ENCODE results near the gene ZNF526. TPM values are rescaled to one million over a fixed set of nuclear protein-coding genes. Genes with fewer than 3 reads are reported as not detected.

Gene ZNF526
- total and polyA plus RNA-seq, 7 donors: 2.2 to 6.8 (median 3.9) TPM

DNA sequence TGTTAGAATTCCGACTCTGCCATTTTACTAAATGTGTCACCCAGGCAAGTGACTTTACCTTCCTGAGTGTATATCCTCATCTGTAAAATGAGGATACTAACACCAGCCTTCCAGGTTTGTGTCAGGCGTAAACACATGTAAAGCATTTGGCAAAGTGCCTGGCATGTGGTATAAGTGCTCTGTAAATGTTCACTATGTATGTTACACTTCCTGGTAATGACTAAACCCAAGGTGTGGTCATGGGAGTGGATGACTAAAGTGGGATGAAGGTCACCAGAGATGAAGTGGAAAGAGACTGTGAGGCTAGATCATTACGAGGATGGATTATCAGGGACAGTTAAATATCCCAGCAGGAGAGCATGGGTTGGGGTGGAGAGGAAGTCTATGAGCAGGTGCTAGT, 28.3 kb upstream of the ZNF526 start:
- Histone ChIP-seq H3K27me3 (no peaks in the 10 kb centered on the region), H3K9me3 (peaks cover 0 to 2% (median 0%) of the 10 kb centered on the region in 4 donors), H3K4me1 (no peaks in the 10 kb centered on the region), H3K27ac (no peak overlapping the region), H3K36me3 (no peaks in the 10 kb centered on the region), H3K4me3 (no peak overlapping the region)
- DNase-seq: no peak
- intact Hi-C loops (cut with DNase I): no loop called here
- 11 to 61% methylated on average over 3 of the region's 3 CpGs for WGBS, 2 donors
- TF ChIP-seq, protein P1, sequence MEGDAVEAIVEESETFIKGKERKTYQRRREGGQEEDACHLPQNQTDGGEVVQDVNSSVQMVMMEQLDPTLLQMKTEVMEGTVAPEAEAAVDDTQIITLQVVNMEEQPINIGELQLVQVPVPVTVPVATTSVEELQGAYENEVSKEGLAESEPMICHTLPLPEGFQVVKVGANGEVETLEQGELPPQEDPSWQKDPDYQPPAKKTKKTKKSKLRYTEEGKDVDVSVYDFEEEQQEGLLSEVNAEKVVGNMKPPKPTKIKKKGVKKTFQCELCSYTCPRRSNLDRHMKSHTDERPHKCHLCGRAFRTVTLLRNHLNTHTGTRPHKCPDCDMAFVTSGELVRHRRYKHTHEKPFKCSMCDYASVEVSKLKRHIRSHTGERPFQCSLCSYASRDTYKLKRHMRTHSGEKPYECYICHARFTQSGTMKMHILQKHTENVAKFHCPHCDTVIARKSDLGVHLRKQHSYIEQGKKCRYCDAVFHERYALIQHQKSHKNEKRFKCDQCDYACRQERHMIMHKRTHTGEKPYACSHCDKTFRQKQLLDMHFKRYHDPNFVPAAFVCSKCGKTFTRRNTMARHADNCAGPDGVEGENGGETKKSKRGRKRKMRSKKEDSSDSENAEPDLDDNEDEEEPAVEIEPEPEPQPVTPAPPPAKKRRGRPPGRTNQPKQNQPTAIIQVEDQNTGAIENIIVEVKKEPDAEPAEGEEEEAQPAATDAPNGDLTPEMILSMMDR (IDR thresholded peaks at IDR 0.05): no peak
- TF ChIP-seq EP300 (IDR thresholded peaks at IDR 0.05) (no peak), POLR2AphosphoS5 (IDR thresholded peaks at IDR 0.05) (no peak)

DNA sequence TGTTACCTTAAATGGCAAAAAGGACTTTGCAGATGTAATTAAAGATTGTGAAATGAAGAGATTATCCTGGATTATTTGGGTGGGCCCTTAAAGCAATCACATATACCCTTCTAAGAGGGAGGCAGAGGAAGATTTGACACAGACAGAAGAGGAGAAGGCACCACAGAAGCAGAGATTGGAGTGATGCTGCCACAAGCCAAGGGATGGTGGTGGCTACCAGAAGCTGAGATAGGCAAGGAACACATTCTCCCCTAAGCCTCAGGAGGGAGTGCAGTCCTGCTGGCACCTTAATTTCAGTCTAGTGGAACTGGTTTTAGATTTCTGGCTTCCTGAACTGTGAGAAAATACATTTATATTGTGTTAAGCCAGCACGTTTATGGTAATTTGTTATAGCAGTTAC, 26.8 kb upstream of the ZNF526 start:
- no peak overlapping the region for H3K4me3 ChIP-seq
- H3K27ac ChIP-seq: no peak overlapping the region
- H3K4me1 ChIP-seq: no peaks in the 10 kb centered on the region
- TF ChIP-seq EP300 (IDR thresholded peaks at IDR 0.05) (no peak), POLR2AphosphoS5 (IDR thresholded peaks at IDR 0.05) (no peak), POLR2A (IDR thresholded peaks at IDR 0.05) (no peak)
- TF ChIP-seq, protein P1 (IDR thresholded peaks at IDR 0.05): no peak
- intact Hi-C loops (cut with DNase I): no loop called here
- H3K36me3 ChIP-seq: peaks cover 0 to 3% (median 0%) of the 10 kb centered on the region in 4 donors
- 48 to 79% methylated on average over 1 of the region's 1 CpG for WGBS, 2 donors
- H3K27me3 ChIP-seq: no peaks in the 10 kb centered on the region
- no peak for DNase-seq
- peaks cover 0 to 2% (median 0%) of the 10 kb centered on the region in 4 donors for H3K9me3 ChIP-seq

DNA sequence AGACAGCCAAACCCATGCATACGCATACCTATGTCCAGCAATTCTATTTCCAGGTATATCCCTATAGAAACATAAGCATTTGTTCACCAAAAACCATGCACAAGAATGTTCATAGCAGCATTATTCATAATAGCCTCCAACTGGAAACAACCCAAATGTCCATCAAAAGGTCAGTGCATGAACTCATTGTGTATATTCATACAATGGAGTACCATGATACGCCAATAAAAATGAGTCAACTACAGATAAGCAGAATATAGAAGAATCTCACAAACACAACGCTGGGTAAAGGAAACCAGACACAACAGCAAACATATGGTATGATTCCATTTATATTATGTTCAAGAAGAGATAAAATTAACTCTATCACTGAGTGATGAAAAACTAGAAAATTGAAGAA, 26.4 kb upstream of the ZNF526 start:
- TF ChIP-seq POLR2AphosphoS5 (IDR thresholded peaks at IDR 0.05) (no peak), POLR2A (IDR thresholded peaks at IDR 0.05) (no peak), EP300 (IDR thresholded peaks at IDR 0.05) (no peak)
- TF ChIP-seq, protein P1 (IDR thresholded peaks at IDR 0.05): no peak
- intact Hi-C loops (cut with DNase I): no loop called here

DNA sequence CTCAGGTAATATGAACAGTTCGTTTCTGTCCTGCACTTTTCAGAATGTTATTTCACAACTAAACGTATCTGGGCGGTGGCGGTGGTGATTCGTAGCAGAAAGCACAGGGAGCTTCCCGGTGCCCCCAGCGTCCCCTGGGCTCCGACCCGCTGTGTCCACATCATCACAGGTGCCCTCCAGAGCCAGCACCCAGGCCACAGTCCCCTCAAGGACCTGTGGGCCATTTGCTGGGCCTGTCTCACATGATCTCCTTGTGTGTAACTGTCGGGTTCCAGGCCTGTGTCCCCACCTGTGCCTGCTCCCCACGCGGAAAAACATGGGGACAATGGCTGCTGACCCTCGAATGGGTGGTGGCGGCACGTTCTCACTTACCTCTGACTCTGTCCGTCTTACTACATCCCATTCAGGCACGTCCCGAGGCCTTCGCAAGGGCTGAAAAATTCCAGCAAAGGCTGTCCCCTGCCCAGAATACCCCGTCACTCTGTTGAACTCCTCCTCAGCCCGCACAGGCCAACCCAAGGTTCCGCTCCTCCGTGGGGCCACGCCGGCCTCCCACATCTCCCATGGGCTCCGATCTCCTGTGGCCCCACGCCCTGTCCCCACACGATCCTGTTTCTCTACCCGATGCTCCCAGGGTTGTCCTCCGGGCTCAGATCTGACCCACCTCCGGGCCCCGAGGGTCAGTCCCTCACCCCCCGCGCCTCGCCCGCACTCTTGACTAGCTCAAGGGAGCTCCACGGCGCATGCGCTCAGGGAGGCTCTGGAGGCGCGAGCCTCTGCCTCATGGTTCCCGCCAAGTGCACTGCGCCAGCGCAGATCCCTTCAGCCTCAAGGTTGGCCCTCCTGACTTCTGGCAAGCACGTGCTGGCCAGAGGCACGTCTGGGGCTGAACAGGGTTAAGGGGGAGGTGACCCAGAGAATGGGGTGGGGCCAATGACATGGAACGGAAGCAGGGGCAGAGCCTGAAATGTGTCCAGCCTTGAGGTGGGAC, 23.8 kb upstream of the ZNF526 start:
- no peak overlapping the region for H3K4me3 ChIP-seq
- intact Hi-C loops (cut with DNase I): no loop called here
- H3K9me3 ChIP-seq: peaks cover 0 to 2% (median 0%) of the 10 kb centered on the region in 4 donors
- TF ChIP-seq POLR2A (IDR thresholded peaks at IDR 0.05) (no peak), POLR2AphosphoS5 (IDR thresholded peaks at IDR 0.05) (no peak), EP300 (IDR thresholded peaks at IDR 0.05) (no peak)
- TF ChIP-seq, protein P1 (IDR thresholded peaks at IDR 0.05): no peak
- no peaks in the 10 kb centered on the region for H3K27me3 ChIP-seq
- H3K27ac ChIP-seq: no peak overlapping the region
- WGBS, 2 donors: 93 to 94% methylated on average over 47 of the region's 47 CpGs
- DNase-seq: no peak
- peaks cover 10 to 33% (median 11%) of the 10 kb centered on the region in 4 donors for H3K36me3 ChIP-seq
- peaks cover 0 to 5% (median 0%) of the 10 kb centered on the region in 4 donors for H3K4me1 ChIP-seq

More for the DNA sequence above, 26.4 kb upstream of the ZNF526 start:
- Histone ChIP-seq H3K4me1 (no peaks in the 10 kb centered on the region), H3K36me3 (peaks cover 0 to 7% (median 3%) of the 10 kb centered on the region in 4 donors), H3K27me3 (no peaks in the 10 kb centered on the region), H3K27ac (no peak overlapping the region), H3K9me3 (peaks cover 0 to 2% (median 0%) of the 10 kb centered on the region in 4 donors), H3K4me3 (no peak overlapping the region)
- 38 to 72% methylated on average over 3 of the region's 3 CpGs for WGBS, 2 donors
- no peak for DNase-seq
